GM21390 (cell line): ENCODE measurements around the gene ZFPL1.

Experiments
- ATAC-seq: cut with Tn5 transposase; IDR thresholded peaks from one replicate; pipeline ENCODE4 v1.9.1; 2021; ENCODE audit not compliant: unreplicated experiment

Gene ZFPL1

DNA sequence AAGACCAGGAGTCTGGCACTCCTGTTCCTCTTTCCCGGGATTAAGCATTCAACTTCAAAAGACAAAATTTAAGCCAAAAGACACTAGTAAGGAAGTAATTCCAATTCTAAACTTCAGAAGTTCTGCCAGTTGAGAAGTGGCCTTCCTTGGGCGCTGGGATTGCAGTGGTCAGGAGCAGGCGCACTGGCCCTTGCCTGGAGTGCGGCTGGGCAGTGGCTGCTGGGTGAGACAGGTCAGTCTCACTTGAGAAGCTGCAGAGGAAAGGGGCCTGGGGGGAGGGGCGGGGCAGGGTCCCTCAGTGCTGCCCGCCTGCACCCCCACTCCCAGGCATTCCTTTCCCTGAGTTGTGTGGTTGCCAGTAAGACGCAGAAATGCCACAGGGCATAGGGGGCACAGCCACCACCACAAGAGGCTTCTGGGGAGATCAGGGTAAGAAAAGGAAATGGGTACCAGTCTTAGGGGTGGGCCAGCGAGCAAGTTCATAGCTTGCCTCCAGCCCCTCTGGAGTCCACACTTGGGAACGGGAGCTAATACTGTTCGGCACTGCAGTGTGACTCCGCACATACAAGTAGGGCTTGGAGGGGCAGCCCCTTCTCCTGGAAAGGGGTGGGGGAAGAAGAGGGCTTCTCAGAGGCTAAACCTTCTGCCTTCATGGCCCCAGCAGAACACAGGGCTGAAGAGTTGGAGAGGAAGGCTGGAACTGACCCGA lies 43.6 kb downstream of the ZFPL1 start:
- ATAC-seq = no peak

DNA sequence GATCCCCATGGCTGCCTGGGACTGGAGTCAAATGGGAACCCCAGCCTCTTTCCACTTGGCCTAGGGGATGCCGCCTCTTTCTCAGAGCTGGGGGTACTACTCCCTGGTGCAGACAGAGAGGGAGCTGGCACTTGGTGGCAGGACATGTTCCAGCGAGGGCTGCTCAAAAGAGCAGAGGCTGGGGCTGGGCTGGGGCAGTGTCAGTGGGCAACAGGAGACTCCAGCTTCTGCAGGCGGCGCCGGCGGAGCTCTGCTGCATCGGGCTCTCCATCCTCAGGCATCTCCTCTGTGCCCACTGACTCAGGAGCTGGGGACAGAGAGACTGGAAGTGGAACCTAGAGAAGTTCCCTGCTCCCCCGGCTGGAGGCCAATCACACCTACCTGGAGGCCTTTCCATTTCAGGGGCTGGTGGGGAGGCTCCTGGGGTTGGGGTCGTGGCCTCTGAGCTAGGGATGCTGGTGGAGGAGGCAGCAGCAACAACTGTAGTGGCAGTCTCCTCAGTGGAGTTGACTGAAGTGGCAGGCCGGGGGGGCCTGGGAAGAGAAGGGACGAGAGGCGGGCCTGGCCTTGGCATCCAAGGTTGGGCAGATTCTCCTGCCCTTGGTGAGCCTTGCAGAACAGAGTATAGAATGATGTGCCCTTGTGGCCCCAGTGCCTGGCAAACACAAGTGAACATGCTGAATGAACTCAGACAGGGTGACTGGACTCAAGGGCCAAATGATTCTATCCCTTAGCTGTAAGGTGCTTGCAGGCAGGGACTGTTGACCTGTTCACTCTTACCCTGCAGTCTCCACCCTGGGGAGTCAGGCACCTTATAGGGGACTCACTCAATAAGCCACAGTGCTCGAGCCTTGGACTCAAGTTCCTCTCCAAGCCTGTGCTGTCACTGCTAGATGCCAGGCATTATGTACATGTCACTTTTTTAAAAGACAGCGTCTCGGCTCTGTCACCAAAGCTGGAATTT lies 44.4 kb downstream of the ZFPL1 start:
- ATAC-seq = no peak

DNA sequence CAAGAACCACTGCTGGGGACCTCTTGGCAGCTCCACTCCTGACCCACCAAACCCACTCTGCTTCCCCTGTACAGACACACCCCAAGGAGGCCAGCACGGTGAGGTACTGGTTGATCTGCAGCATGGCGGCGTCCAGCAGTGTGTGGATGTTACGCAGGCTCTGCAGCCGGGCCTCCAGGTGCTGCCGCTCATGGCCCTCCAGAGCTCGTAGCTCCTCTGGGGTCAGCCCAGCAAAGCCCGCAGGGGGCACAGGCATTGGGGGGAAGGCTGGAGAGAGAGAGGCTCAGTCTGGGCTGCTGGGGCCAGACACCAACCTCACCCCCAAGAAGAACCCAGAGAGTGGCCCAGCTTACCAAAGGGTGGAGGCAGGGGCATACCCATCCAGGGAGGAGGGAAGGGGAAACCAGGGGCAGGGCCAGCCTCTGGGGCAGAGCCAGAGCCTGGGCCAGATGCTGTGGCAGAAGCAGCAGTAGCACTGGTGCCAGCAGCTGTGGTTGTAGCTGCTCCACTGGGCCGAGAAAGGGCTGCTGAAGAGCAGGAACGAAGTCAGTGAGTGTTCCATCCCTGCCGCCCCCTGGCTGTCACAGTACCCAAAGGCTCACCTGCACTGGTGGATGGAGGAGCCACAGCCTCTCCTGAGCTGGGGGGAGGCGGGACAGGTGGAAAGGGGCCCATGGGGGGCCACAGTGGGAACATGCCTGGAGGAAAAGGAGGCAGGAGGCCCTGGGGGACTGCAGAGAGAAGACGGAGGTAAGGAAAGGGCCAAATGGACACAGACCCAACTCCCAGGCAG lies 45.8 kb downstream of the ZFPL1 start:
- ATAC-seq = no peak

DNA sequence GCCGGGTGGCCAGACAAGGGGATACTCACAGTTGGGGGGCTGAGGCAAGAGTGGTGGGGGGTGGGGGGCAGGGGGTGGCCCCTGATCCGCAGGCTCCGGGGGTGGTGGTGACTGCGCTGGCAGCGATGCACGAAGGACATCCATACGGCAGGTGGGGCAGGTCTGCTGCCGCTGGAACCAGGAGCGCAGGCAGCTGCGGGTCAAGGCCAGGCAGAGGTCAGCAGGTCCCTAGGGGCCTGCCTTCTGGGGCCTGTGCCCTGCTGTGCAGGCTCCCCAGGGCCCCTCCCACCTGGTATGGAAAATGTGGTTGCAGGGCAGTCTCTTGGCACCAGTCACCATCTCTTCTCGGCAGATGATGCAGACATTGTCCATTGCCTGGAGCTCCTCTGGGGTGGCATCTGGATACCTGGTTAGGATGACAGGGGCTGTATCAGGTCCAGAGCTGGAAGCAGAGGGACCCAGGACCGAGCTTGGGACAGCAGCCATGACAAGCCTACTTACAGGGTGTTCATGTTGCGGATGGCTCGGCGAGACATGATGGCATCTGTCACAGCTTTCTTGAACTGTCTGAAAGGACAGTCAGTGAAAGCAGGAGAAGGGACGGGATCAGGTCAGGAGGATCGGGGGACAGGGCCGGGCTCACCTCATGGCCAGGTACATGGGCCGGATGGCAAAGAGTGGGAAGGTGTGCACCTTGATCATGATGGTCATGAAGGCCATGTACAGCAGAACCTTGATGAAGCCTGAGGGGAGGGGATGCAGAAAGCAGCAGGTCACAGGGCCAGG lies 46.8 kb downstream of the ZFPL1 start:
- ATAC-seq = no peak

DNA sequence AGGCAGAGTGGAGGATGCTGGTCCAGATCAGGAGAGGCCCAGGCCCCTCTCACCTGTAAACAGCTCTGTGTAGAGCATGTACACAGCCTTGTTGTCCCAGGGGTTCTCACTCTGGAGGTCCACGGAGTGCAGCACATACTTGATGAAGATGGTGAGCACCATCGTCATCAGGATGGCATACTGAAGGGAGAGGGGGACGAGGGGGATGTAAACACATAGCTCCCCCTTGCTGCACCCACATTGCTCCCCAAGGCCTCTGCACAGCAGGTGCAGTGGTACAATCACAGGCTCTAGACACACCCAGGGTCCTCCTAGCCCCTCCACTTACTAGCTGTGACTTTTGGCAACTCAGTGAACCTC lies 47.4 kb downstream of the ZFPL1 start:
- no peak for ATAC-seq

DNA sequence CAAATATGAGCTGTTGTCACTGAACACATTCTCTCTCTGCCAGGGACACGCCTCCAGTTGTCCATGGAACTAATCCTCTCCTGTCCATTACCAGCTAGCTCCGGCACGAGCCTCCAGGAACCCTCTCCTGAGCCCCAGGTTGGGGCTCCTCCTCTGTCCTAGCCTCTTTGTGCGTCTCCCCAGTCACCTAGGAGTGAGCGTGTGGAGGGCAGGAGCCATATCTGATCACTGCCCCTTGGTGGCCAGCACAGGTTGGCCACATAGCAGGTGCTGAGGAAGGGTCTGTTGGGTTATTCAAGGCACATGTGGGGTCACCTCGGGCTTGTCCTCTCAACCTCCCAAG lies 47.8 kb downstream of the ZFPL1 start:
- ATAC-seq = no peak

DNA sequence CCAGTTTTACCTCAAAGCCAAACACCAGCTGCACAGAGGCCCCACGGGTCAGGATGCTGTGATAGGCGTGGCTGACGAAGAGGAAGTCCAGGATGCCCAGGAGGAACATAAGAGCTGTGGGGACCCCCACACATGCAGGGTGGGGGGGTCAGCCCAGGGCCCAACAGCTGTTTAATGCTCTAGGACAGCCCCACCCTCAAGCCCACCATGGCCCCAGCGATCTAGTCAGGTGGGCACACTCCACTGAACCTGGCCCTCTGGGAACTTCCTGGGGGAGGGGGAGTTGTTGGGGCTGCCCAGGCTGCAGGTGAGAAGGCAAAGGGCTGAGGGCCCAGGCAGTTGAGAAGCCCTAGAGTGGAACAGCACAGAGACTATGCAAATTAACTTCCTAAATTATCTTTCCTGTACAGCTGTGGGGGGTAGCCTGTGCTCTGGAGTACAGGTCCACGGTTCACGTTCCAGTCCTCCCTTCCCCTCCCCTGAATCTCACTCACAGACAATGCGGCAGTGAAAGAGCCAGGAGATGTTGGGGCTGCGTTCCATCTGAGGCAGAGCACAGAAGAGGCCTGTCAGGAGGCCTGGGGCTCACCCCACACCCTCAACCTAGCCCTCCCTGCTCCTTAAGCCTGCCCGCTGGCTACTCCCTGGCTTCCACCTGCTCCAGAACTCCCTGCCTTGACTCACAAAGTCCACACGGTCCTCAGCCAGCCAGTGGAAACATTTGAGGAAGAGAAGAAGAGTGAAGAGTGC lies 48.4 kb downstream of the ZFPL1 start:
- ATAC-seq = peak; percentile 46

DNA sequence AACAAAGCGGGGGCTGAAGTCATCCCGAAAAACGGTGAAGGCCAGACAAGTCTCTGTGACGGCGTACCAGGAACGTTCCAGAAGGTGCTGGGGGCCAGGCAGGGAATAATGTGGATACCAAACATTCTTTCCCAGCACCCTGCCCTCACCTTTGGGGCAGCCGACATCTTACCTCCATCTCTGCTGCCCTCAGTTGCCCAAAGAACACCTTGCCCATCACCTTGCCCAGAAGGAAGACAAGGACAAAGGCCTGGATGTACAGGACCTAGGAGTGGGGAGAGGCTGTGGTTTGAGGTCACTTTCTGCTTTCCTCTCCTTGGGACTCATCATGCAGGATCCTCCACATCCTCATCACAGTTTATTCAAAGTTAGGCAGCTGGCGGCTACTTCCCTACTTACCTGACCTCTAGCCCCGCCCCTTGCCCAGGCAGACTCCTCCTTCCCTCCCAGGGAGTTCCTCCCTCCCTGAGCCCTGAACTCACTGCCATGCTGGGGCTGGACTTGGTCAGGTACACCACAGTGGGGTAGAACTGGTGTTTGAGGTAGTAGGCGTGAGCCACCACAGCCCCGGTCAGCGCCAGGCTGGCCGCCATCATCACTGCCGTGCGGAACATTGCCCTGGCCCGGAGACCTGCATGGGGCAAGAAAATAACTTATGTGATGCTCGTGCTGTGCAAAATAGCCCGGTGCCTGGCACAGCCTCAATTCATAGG lies 49.1 kb downstream of the ZFPL1 start:
- peak; percentile 28 for ATAC-seq

DNA sequence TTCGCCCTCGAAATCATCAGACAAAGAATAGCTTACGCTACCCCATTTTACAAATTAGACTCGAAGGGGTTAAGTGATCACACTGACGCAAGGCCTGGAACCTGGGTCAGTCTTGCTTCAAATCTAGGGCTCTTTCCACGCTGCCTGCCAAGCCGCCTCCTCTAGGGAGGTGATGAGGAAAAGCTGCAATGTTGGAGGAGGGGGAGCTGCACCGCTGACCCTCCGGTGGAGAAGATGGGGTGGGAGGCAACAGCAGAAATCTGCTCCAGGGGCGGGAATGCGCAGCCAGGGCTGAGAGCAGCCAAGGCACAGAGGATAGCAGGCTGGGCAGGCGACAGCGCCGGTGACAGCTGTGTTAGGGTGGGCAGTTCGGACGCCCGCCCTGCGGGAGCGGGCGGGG lies 49.7 kb downstream of the ZFPL1 start:
- ATAC-seq = no peak

DNA sequence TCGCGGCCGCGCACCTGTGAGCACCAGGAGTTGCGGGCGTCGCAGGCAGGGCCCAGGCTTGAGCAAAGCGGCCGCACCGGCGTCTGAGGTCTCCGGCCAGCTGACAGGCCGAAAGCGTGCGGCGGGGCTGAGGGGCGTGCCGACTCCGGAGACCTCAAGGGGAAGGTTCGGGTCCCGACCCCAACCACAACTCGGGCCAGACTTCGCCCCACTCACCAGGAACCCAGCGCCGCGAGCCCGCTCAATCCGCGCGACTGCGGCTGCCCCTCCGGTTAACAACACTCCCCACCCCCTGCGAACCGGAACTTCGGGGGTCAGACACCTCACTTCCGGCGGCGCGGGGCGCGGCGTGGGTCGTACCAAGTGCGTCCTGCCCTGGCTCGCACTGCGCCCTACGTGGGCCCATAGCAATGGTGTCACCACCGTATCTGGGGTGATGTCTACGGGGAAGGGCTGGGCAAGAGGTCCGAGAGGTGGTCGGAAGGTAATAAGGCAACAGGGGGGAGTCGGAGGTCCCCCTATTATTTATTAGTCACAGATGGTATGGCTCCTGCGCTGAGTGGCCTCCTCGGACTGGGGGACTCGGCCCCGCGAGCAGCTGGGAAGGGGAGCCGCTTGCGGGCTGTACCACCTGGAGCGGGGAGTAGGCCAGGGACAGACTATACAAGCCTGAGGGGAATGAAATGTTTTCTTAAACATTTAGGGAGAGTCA lies 50.4 kb downstream of the ZFPL1 start, which contains the start of gene SYVN1:
Gene SYVN1 (minus strand): TSS at position 280 of the 712 bp plus-strand sequence. CDS start 918 bp downstream, outside the sequence.
- ATAC-seq = peak; percentile 37

DNA sequence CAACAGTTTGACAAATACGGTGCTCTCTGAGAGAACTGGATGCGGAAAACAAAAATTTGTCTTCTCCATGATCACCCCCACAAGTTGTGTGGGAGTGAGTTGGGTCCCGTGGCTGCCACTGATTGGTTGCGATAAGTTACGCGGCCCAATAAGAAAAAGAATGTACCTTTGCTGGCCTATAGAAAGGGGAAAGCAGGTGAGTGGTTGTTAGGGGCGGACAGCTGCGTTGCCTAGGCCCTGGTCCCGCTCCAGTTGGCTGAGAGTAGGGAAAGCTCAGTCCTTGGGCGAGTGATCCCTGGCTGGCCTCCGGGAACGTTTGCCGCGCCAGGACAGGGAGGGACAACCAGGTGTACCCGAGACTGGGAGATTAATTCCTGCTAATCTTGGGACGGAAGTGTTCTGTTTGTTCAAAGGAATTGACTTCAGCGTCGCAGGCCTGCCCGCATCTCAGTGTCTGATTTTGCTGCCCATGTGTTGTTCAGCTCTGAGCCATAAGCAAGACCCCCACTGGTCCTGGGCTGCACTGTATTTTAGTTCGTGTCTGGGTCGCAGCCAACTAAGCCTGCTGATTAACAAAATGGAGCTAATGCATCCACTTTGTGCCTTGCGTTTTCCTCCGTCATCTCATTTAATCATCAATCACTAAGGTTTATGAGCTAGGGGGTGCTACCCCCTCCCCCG lies 51.1 kb downstream of the ZFPL1 start:
- ATAC-seq = peak; percentile 58

DNA sequence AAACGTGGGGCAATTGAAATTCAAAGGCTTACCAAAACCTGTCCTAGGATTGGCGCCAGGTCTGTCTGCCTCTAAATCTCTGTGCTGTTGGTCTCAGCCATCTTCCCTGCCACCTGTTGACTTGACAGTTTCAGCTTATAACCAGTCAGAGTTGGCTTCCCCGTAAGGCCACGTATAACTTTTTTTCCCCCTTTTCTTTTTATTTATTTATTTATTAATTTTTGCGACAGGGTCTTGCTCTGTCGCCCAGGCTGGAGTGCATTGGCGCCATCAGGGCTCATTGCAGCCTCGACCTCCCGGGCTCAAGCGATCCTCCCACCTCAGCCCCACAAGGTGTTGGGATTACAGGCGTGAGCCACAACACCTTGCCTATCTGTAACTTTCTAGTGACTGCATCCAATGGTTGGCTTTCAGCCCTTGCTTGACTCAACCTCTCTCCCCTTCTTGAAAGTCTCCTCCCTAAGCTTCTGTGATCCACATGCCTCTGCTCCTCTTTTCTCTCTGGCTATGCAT lies 51.7 kb downstream of the ZFPL1 start:
- ATAC-seq = no peak

DNA sequence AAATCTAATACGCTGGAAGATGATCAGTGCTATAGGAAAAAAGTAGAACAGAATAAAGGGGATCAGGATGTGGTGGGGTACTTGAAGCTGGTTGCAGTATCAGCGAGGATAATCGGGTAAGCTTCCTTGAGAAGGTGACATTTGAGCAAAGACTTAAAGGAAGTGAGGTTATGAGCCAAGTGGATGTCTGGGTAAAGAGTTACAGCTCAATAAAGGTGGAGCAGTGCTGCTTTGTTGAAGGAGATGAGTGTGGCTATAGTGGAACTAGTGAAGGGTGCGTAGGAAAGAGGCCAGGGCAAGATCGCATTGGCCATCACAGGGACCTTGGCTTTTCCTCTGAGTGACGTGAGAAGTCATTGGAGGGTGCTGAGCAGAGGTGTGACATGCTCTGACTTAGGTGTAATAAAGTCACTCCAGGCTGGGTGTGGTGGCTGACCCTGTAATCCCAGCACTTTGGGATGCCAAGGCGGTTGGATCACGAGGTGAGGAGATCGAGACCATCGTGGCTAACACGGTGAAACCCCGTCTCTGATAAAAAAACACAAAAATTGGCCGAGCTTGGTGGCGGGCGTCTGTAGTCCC lies 52.6 kb downstream of the ZFPL1 start:
- ATAC-seq = no peak
